ENCODE results near the gene GRK1.

The GRK1 gene

DNA sequence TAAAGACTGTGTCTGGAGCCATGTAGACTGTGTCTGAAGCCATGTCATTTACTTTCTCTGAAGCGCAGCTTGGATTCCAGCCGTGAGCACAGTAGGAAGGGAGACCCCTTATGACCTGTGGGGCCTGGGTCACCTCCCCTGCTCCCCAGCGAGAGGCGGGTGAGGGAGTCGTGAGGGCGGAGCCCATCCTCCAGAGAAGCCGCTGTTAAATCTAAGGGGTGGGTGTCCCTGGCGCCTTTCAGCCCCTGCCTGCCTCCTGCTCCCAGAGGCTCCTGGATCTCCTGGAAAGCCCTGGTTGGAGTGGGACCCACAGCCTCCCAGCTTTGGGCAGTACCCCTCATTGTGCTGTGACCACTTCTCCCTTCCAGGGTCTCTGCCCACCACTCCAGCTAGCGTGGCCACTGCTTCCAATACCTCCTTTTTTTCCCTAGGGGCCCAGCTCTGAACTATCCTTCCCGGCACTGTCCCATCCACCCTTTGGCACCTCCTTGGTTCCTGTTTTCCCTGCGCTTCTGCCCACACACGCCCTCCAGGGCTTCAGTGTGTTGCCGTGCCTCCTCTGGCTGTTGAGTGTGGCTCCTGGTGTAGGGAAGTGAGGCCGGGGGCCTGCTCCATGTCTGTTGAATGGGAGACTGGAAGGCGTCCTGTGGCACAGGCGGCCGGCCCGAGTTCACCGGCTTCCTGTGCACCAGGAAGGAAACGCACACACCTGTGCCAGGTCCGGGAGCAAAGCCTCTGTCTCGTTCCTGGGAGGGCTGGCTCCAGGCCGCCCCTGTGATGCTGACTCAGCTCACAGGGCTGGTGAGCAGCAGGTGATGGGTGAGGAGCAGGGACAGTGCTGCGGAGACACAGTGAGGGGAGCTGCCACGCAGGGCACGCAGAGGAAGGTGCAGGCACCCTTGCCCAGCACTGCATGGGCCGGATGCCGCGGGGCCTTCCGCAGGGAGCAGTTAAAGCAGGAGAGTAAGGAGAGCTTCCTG, 38.4 kb upstream of the GRK1 start:
- TF ChIP-seq, protein P1, sequence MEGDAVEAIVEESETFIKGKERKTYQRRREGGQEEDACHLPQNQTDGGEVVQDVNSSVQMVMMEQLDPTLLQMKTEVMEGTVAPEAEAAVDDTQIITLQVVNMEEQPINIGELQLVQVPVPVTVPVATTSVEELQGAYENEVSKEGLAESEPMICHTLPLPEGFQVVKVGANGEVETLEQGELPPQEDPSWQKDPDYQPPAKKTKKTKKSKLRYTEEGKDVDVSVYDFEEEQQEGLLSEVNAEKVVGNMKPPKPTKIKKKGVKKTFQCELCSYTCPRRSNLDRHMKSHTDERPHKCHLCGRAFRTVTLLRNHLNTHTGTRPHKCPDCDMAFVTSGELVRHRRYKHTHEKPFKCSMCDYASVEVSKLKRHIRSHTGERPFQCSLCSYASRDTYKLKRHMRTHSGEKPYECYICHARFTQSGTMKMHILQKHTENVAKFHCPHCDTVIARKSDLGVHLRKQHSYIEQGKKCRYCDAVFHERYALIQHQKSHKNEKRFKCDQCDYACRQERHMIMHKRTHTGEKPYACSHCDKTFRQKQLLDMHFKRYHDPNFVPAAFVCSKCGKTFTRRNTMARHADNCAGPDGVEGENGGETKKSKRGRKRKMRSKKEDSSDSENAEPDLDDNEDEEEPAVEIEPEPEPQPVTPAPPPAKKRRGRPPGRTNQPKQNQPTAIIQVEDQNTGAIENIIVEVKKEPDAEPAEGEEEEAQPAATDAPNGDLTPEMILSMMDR (IDR thresholded peaks at IDR 0.05; ENCODE audit: low read depth, low read length, missing control alignments): no peak
- H3K4me3 ChIP-seq (replicated peaks; ENCODE audit: low read depth, low read length): no peak overlapping the region
- DNase-seq (ENCODE audit: extremely low read depth, low read depth): no peak

DNA sequence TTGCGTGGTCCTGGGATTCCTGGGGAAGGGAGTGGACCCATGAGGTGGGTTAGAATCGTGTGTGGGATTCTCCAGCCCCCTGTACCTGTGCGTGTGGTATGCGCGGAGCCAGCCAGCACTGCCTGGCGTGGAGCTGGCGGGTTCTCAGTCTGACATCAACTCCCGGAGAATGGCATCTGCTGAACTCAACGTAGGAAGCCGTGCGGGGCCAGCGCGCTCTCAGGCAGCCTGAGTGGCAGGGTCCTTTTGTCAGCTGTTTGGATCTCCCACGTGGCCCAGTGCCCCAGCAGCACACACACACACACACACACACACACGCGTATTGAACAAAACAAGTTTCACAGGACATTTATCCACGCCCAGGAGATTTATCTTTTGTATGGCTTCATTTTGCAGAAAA, 37.2 kb upstream of the GRK1 start:
- TF ChIP-seq, protein P1 (IDR thresholded peaks at IDR 0.05; ENCODE audit: low read depth, low read length, missing control alignments): no peak
- no peak for DNase-seq (ENCODE audit: extremely low read depth, low read depth)
- H3K4me3 ChIP-seq (replicated peaks; ENCODE audit: low read depth, low read length): no peak overlapping the region

DNA sequence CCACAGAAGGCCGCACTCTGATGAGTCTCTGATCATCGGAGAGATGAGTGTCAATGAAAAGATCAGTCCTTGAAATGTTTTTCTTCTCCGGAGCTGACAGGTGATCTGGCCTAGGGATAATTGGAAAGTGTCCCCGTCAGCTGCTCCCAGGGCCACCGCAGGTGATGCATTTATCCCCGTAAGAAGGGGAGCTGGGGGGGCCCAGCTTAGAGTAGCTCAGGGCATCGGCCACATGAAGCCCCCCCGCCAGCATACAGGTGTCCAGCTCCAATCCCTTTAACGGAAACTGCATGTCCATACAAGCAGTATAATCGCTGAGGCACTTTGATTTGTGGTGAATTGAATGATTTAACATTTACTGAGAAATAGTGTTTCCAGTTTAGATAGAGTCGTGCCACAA, 36.7 kb upstream of the GRK1 start:
- TF ChIP-seq, protein P1 (IDR thresholded peaks at IDR 0.05; ENCODE audit: low read depth, low read length, missing control alignments): no peak
- H3K4me3 ChIP-seq (replicated peaks; ENCODE audit: low read depth, low read length): no peak overlapping the region
- no peak for DNase-seq (ENCODE audit: extremely low read depth, low read depth)

DNA sequence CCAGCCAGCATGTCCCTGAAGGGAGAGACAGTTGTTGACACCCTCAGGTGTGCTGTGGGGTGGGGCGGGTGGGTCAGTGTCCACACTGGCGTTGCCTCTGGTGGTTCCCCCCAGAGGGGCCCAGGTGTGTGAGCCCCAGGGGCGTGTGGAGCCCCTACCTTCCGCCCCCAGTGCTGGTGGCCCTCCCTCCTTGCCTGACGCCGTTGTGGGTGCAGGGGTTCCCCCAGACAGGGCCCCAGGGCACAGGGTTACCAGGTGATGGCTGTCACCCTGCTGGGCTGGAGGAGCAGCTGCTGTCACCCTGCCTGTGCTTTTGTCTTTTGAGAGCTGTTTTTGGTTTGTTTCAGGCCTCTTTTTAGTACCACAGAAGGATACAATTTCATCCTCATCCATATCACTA, 36.2 kb upstream of the GRK1 start:
- no peak overlapping the region for H3K4me3 ChIP-seq (replicated peaks; ENCODE audit: low read depth, low read length)
- TF ChIP-seq, protein P1 (IDR thresholded peaks at IDR 0.05; ENCODE audit: low read depth, low read length, missing control alignments): no peak
- DNase-seq (ENCODE audit: extremely low read depth, low read depth): no peak

DNA sequence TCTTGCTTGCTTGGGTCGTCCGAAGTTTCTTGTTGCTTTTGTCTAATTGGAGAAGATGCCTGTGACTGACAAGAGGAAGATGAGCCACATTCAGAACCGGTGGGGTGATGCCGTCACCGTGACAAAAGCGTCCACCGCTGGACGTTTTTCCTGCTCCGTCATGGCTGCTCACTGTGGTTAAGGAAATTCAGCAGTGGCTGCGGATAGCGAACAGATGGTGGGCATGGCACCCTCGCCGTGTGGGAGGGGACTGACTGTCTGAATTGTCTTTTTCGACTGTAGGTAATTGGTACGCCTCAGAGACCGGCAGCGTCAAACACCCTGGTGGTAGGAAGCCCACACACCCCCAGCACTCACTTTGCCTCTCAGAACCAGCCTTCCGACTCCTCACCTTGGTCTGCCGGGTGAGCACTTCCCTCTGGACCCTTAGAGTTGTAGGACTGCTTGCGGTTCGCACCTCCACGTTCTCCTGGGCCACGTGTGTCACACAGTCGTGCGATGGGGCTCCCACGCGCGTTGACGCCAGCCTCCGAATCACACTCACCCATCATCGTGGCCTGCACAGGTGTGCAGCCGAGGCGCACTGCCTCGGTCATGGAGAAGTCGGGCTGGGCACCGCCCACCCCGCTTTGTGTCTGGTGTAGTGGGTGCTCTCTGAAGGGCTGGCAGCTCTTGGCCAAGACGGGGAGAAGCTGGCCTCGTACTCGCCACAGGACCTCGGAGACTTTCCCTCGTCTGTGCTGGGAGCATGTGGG, 35.5 kb upstream of the GRK1 start:
- DNase-seq (ENCODE audit: extremely low read depth, low read depth): no peak
- TF ChIP-seq, protein P1 (IDR thresholded peaks at IDR 0.05; ENCODE audit: low read depth, low read length, missing control alignments): no peak
- no peak overlapping the region for H3K4me3 ChIP-seq (replicated peaks; ENCODE audit: low read depth, low read length)

DNA sequence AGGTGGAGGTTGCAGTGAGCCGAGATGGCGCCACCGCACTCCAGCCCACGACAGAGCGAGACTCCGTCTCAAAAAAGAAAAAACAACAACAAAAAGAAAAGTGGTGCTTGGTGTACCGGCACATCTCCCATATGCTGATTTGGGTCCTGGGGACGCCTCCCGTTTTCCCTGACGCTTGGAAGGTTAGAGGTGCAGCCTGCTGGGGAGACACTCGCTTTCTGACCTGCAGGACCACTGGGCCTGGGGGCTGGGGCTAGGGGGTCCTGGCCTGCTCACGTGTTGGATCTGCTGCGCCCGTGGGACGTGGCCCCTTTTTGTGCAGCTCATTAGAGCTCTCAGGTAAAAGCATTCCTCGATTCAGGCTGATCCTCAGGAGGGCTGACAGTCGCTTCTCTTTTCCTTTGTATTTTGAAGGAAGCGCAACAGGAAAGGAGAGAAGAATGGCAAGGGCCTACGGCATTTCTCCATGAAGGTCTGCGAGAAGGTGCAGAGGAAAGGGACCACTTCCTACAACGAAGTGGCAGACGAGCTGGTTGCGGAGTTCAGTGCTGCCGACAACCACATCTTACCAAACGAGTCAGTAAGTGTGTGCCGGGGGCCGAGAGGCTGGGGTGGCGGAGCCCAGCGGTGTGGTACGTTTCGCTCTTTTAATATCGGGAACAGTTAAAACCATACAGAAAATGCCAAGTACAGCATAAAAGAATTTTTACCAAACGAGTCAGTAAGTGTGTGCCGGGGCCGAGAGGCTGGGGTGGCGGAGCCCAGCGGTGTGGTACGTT, 34.1 kb upstream of the GRK1 start:
- no peak for DNase-seq (ENCODE audit: extremely low read depth, low read depth)
- TF ChIP-seq, protein P1 (IDR thresholded peaks at IDR 0.05; ENCODE audit: low read depth, low read length, missing control alignments): no peak
- H3K4me3 ChIP-seq (replicated peaks; ENCODE audit: low read depth, low read length): no peak overlapping the region
